ENCODE results near the gene PPP1CA. TPM values are rescaled to one million over a fixed set of nuclear protein-coding genes. Genes with fewer than 3 reads are reported as not detected.

PPP1CA gene
- total RNA-seq, 1 donor from 2014 or later: 159 TPM

DNA sequence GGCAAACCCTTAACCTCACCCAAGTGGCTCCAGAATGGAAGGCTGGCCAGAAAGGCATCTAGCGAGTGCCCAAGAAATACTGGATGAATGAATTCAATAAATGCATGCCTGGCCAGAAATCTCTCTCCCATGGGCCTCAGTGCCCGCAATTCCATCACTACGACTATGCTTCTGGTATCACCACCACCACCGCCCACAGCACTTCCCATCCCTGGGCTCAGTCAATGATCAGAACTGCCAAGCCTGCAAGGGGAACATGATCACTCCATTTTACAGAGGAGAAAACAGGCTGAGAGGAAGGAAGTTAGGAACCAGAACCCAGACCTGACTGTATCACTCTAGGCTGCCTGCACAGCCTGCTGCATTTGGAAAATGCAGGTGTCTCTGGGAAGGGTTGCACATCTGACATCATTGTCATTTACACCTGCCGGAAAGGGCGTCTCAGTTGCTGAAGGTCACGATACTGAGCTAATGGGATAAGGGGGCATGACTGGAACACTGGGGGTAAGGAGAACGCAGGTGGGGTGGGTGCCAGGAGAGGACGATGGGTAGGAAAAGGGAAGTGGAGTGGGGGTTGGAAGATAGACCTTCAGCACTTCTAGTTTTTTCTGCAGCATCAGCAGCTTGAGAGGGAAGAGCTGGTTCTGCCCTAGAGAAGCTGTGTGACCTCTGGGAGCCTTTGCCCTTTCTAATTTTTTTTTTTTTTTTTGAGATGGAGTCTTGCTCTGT, 47.6 kb upstream of the PPP1CA start:
- Histone ChIP-seq H3K27me3 (ENCODE audit: insufficient read depth, low read length) (no peaks in the 10 kb centered on the region), H3K27ac (ENCODE audit: low read depth, low read length) (no peak overlapping the region), H2AFZ (ENCODE audit: low read depth, low read length) (no peak overlapping the region), H3K36me3 (ENCODE audit: insufficient read depth, low read length) (no peaks in the 10 kb centered on the region), H3K4me2 (ENCODE audit: low read length) (no peak overlapping the region), H3K79me2 (ENCODE audit: insufficient read depth, low read length) (no peaks in the 10 kb centered on the region), H4K20me1 (ENCODE audit: insufficient read depth, low read length) (no peaks in the 10 kb centered on the region), H3K4me1 (ENCODE audit: insufficient read depth, low read length) (no peaks in the 10 kb centered on the region), H3K9me3 (ENCODE audit: insufficient read depth, low read depth, low read length) (no peaks in the 10 kb centered on the region), H3K9ac (ENCODE audit: low read length) (no peak overlapping the region), H3K4me3 (ENCODE audit: insufficient read depth, low read depth, low read length) (no peak overlapping the region)
- DNase-seq (ENCODE audit: low read depth) (no peak), FAIRE-seq (no peak)
- H3K4me3 Mint-ChIP-seq (ENCODE audit: unreplicated experiment): no peak overlapping the region
- H3K36me3 Mint-ChIP-seq (ENCODE audit: low read depth, unreplicated experiment): peaks cover 2% of the 10 kb centered on the region
- H3K4me1 Mint-ChIP-seq (ENCODE audit: low read depth, unreplicated experiment): no peaks in the 10 kb centered on the region
- peaks cover 11% of the 10 kb centered on the region for H3K27me3 Mint-ChIP-seq (ENCODE audit: low read depth, unreplicated experiment)
- H3K9me3 Mint-ChIP-seq (ENCODE audit: unreplicated experiment): no peaks in the 10 kb centered on the region
- H3K27ac Mint-ChIP-seq (ENCODE audit: unreplicated experiment): peak overlapping the region; percentile 64
- no peak for TF ChIP-seq EZH2 (IDR thresholded peaks at IDR 0.05; ENCODE audit: insufficient read depth, low read length)
- TF ChIP-seq, protein P1, sequence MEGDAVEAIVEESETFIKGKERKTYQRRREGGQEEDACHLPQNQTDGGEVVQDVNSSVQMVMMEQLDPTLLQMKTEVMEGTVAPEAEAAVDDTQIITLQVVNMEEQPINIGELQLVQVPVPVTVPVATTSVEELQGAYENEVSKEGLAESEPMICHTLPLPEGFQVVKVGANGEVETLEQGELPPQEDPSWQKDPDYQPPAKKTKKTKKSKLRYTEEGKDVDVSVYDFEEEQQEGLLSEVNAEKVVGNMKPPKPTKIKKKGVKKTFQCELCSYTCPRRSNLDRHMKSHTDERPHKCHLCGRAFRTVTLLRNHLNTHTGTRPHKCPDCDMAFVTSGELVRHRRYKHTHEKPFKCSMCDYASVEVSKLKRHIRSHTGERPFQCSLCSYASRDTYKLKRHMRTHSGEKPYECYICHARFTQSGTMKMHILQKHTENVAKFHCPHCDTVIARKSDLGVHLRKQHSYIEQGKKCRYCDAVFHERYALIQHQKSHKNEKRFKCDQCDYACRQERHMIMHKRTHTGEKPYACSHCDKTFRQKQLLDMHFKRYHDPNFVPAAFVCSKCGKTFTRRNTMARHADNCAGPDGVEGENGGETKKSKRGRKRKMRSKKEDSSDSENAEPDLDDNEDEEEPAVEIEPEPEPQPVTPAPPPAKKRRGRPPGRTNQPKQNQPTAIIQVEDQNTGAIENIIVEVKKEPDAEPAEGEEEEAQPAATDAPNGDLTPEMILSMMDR (IDR thresholded peaks at IDR 0.05; ENCODE audit: insufficient read depth, low read depth, low read length): no peak

DNA sequence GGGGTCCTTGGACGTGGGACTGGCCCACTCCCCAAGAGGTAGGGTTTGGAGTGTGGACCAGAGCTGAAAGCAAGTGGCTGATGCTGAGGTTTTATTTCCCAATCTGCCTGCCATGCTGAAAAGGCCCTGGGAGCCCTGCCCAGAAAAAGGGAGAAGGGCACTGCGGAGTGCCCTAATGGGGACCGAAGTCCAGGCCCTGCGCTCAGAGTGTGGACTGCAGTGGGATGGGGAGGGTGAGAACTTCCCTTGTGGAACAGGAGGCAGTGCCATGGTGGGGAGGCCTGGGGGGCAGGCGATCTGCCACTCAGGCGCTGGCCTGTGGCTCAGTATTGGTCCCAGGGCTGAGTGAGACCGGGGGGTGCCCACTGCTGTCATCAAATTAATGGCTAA, 46.6 kb upstream of the PPP1CA start:
- H3K79me2 ChIP-seq (ENCODE audit: insufficient read depth, low read length): no peaks in the 10 kb centered on the region
- H3K27ac ChIP-seq (ENCODE audit: low read depth, low read length): no peak overlapping the region
- no peaks in the 10 kb centered on the region for H3K4me1 Mint-ChIP-seq (ENCODE audit: low read depth, unreplicated experiment)
- H3K4me3 ChIP-seq (ENCODE audit: insufficient read depth, low read depth, low read length): no peak overlapping the region
- DNase-seq (ENCODE audit: low read depth) (no peak), FAIRE-seq (no peak)
- H3K36me3 Mint-ChIP-seq (ENCODE audit: low read depth, unreplicated experiment): peaks cover 2% of the 10 kb centered on the region
- H4K20me1 ChIP-seq (ENCODE audit: insufficient read depth, low read length): no peaks in the 10 kb centered on the region
- H3K4me3 Mint-ChIP-seq (ENCODE audit: unreplicated experiment): no peak overlapping the region
- H3K9me3 Mint-ChIP-seq (ENCODE audit: unreplicated experiment): no peaks in the 10 kb centered on the region
- no peaks in the 10 kb centered on the region for H3K36me3 ChIP-seq (ENCODE audit: insufficient read depth, low read length)
- H3K27me3 Mint-ChIP-seq (ENCODE audit: low read depth, unreplicated experiment): peaks cover 11% of the 10 kb centered on the region
- TF ChIP-seq, protein P1 (IDR thresholded peaks at IDR 0.05; ENCODE audit: insufficient read depth, low read depth, low read length): no peak
- no peak for TF ChIP-seq EZH2 (IDR thresholded peaks at IDR 0.05; ENCODE audit: insufficient read depth, low read length)
- no peak overlapping the region for H3K4me2 ChIP-seq (ENCODE audit: low read length)
- H2AFZ ChIP-seq (ENCODE audit: low read depth, low read length): no peak overlapping the region
- H3K4me1 ChIP-seq (ENCODE audit: insufficient read depth, low read length): peaks cover 3% of the 10 kb centered on the region
- no peaks in the 10 kb centered on the region for H3K9me3 ChIP-seq (ENCODE audit: insufficient read depth, low read depth, low read length)
- H3K9ac ChIP-seq (ENCODE audit: low read length): no peak overlapping the region
- H3K27ac Mint-ChIP-seq (ENCODE audit: unreplicated experiment): no peak overlapping the region
- H3K27me3 ChIP-seq (ENCODE audit: insufficient read depth, low read length): no peaks in the 10 kb centered on the region

DNA sequence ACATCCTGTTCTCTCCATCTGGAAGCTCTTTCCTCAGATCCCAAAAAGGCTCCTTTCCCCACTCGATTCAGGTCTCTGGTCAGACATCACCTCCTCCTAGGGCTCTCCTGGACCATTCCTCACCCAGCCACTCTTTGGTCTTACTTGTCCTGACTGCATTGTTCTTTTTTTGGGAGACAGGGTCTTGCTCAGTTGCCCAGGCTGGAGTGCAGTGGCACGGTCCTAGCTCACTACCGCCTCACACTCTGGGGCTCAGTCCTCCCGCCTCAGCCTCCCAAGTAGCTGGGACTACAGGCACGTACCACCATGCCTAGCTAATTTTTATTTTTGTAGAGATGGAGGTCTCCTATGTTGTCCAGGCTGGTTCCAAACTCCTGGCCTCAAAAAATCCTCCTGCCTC, 43.9 kb upstream of the PPP1CA start:
- Histone ChIP-seq H3K9me3 (ENCODE audit: insufficient read depth, low read depth, low read length) (no peaks in the 10 kb centered on the region), H3K36me3 (ENCODE audit: insufficient read depth, low read length) (no peaks in the 10 kb centered on the region), H3K9ac (ENCODE audit: low read length) (no peak overlapping the region), H4K20me1 (ENCODE audit: insufficient read depth, low read length) (peaks cover 18% of the 10 kb centered on the region), H3K4me1 (ENCODE audit: insufficient read depth, low read length) (peaks cover 12% of the 10 kb centered on the region), H3K27me3 (ENCODE audit: insufficient read depth, low read length) (no peaks in the 10 kb centered on the region), H3K4me2 (ENCODE audit: low read length) (no peak overlapping the region), H3K79me2 (ENCODE audit: insufficient read depth, low read length) (peaks cover 15% of the 10 kb centered on the region), H3K27ac (ENCODE audit: low read depth, low read length) (no peak overlapping the region), H3K4me3 (ENCODE audit: insufficient read depth, low read depth, low read length) (no peak overlapping the region), H2AFZ (ENCODE audit: low read depth, low read length) (no peak overlapping the region)
- peaks cover 6% of the 10 kb centered on the region for H3K27me3 Mint-ChIP-seq (ENCODE audit: low read depth, unreplicated experiment)
- H3K9me3 Mint-ChIP-seq (ENCODE audit: unreplicated experiment): no peaks in the 10 kb centered on the region
- no peak for FAIRE-seq
- no peak overlapping the region for H3K4me3 Mint-ChIP-seq (ENCODE audit: unreplicated experiment)
- no peak for DNase-seq (ENCODE audit: low read depth)
- no peak for TF ChIP-seq EZH2 (IDR thresholded peaks at IDR 0.05; ENCODE audit: insufficient read depth, low read length)
- TF ChIP-seq, protein P1 (IDR thresholded peaks at IDR 0.05; ENCODE audit: insufficient read depth, low read depth, low read length): no peak
- H3K27ac Mint-ChIP-seq (ENCODE audit: unreplicated experiment): no peak overlapping the region
- no peaks in the 10 kb centered on the region for H3K36me3 Mint-ChIP-seq (ENCODE audit: low read depth, unreplicated experiment)
- peaks cover 4% of the 10 kb centered on the region for H3K4me1 Mint-ChIP-seq (ENCODE audit: low read depth, unreplicated experiment)
